ENCODE data around the gene TMED9.
"Not testable (repeated sequence)": the region's sequence is repeated elsewhere in the genome, so short reads cannot be mapped to it uniquely, and the experiment has no call there.

TMED9 gene

GRCh38 chr5:177592010-177592834 lies at the start of gene TMED9:
TMED9 (plus strand) TSS chr5:177592203; CDS start chr5:177592215, 12 bp downstream.
- peak; percentile 80 for DNase-seq (ENCODE audit: low spot score)

- peak; percentile 60 for DNase-seq (ENCODE audit: low spot score)
Observed at GRCh38 chr5:177542816-177543465, 49.1 kb upstream of the TMED9 start.

- no peak for DNase-seq (ENCODE audit: low spot score)
Observed at GRCh38 chr5:177545487-177546257, 46.3 kb upstream of the TMED9 start.

- DNase-seq (ENCODE audit: low spot score): no peak
Observed at GRCh38 chr5:177546258-177546741, 45.7 kb upstream of the TMED9 start.

GRCh38 chr5:177547736-177548135 lies 44.3 kb upstream of the TMED9 start:
- DNase-seq (ENCODE audit: low spot score): no peak

- no peak for DNase-seq (ENCODE audit: low spot score)
Observed at GRCh38 chr5:177548495-177548894, 43.5 kb upstream of the TMED9 start.

- DNase-seq (ENCODE audit: low spot score): no peak
Observed at GRCh38 chr5:177550122-177550521, 41.9 kb upstream of the TMED9 start.

GRCh38 chr5:177552839-177553455 lies 39.1 kb upstream of the TMED9 start:
- DNase-seq (ENCODE audit: low spot score): no peak

GRCh38 chr5:177553671-177554429 lies 38.2 kb upstream of the TMED9 start:
- DNase-seq (ENCODE audit: low spot score): no peak

- peak; percentile 89 for DNase-seq (ENCODE audit: low spot score)
Observed at GRCh38 chr5:177554474-177555111, 37.4 kb upstream of the TMED9 start, which contains the start of gene FAM193B. FAM193B (minus strand) TSS chr5:177554563; CDS start chr5:177554458, 105 bp downstream.

- DNase-seq (ENCODE audit: low spot score): no peak
Observed at GRCh38 chr5:177555228-177555627, 36.8 kb upstream of the TMED9 start.

- no peak for DNase-seq (ENCODE audit: low spot score)
Observed at GRCh38 chr5:177555665-177556064, 36.3 kb upstream of the TMED9 start.

- no peak for DNase-seq (ENCODE audit: low spot score)
Observed at GRCh38 chr5:177557041-177557647, 34.9 kb upstream of the TMED9 start.

- no peak for DNase-seq (ENCODE audit: low spot score)
Observed at GRCh38 chr5:177557796-177558195, 34.2 kb upstream of the TMED9 start.

- not testable (repeated sequence) for DNase-seq (ENCODE audit: low spot score)
Observed at GRCh38 chr5:177559446-177559941, 32.5 kb upstream of the TMED9 start.

- no peak for DNase-seq (ENCODE audit: low spot score)
Observed at GRCh38 chr5:177565046-177565445, 27.0 kb upstream of the TMED9 start.

- DNase-seq (ENCODE audit: low spot score): no peak
Observed at GRCh38 chr5:177568326-177568725, 23.7 kb upstream of the TMED9 start.

GRCh38 chr5:177569894-177570293 lies 22.1 kb upstream of the TMED9 start:
- no peak for DNase-seq (ENCODE audit: low spot score)

- no peak for DNase-seq (ENCODE audit: low spot score)
Observed at GRCh38 chr5:177575488-177575887, 16.5 kb upstream of the TMED9 start.

GRCh38 chr5:177576169-177576568 lies 15.8 kb upstream of the TMED9 start:
- DNase-seq (ENCODE audit: low spot score): no peak
